Loucy (cell line): Measurements from ENCODE around the gene TIFAB.
A peak's percentile ranks its signal among the peaks of the same experiment; 100 is the strongest.

Experiments used
- H2AFZ ChIP-seq: fragments of 200-600 bp; sonication (generic); 2 replicates; pipeline ENCODE4 v1.6.0; 2016; ENCODE audit warnings: antibody characterized with exemption, mild to moderate bottlenecking, low read length, moderate library complexity
- H3F3A ChIP-seq: fragments of 200-600 bp; 2 replicates; pipeline ENCODE4 v1.6.0; 2016; ENCODE audit warnings: antibody characterized with exemption, low read depth, mild to moderate bottlenecking
- H3K27me3 ChIP-seq: fragments of 200-600 bp; sonication (generic); 2 replicates; pipeline ENCODE4 v1.6.1; 2014; ENCODE audit warnings: low read length, mild to moderate bottlenecking; ENCODE audit not compliant: insufficient read depth, poor library complexity, severe bottlenecking
- H3K36me3 ChIP-seq: fragments of 200-600 bp; sonication (generic); 2 replicates; pipeline ENCODE4 v1.6.1; 2016; ENCODE audit warnings: low read length; ENCODE audit not compliant: insufficient read depth
- H3K4me1 ChIP-seq: fragments of 200-600 bp; sonication (generic); 2 replicates; pipeline ENCODE4 v1.5.1; 2014; ENCODE audit warnings: low read length, mild to moderate bottlenecking; ENCODE audit not compliant: insufficient read depth, poor library complexity, severe bottlenecking
- H3K4me2 ChIP-seq: fragments of 200-600 bp; sonication (generic); 2 replicates; pipeline ENCODE4 v1.6.0; 2014; ENCODE audit warnings: antibody characterized with exemption, low read length, low read depth, mild to moderate bottlenecking; ENCODE audit not compliant: poor library complexity, severe bottlenecking
- H3K4me3 ChIP-seq: fragments of 200-600 bp; sonication (generic); 2 replicates; pipeline ENCODE4 v1.5.1; 2014; ENCODE audit warnings: low read length, mild to moderate bottlenecking, mixed read lengths; ENCODE audit not compliant: poor library complexity, severe bottlenecking
- H3K79me2 ChIP-seq: fragments of 200-600 bp; sonication (generic); 2 replicates; pipeline ENCODE4 v1.6.1; 2014; ENCODE audit warnings: low read length; ENCODE audit not compliant: insufficient read depth
- H3K9ac ChIP-seq: fragments of 200-600 bp; sonication (generic); 2 replicates; pipeline ENCODE4 v1.6.0; 2014; ENCODE audit warnings: mild to moderate bottlenecking, low read depth, low read length, moderate library complexity; ENCODE audit not compliant: poor library complexity, severe bottlenecking
- H3K9me2 ChIP-seq: fragments of 200-600 bp; sonication (generic); replicated peaks from 2 replicates; pipeline ENCODE4 v1.6.1; 2016; ENCODE audit warnings: low read depth, low read length, mixed read lengths
- H3K9me3 ChIP-seq: fragments of 200-600 bp; sonication (generic); 2 replicates; pipeline ENCODE4 v1.6.1; 2014; ENCODE audit warnings: mild to moderate bottlenecking, antibody characterized with exemption, low read length, low read depth; ENCODE audit not compliant: insufficient read depth
- H4K20me1 ChIP-seq: fragments of 200-600 bp; sonication (generic); 2 replicates; pipeline ENCODE4 v1.6.0; 2014; ENCODE audit warnings: antibody characterized with exemption, low read length, mild to moderate bottlenecking; ENCODE audit not compliant: insufficient read depth, poor library complexity, severe bottlenecking
- EZH2phosphoT487 ChIP-seq: fragments of 200-600 bp; IDR thresholded peaks from 2 replicates; pipeline ENCODE4 v1.6.1; 2018; ENCODE audit warnings: antibody characterized with exemption, mild to moderate bottlenecking, moderate library complexity, borderline replicate concordance
- TF ChIP-seq, protein P1 (sequence below): fragments of 200-600 bp; sonication (generic); conservative IDR thresholded peaks from 2 replicates; pipeline ENCODE4 v1.5.1; 2014; ENCODE audit warnings: mild to moderate bottlenecking, antibody characterized with exemption, low read length

The TIFAB gene

DNA sequence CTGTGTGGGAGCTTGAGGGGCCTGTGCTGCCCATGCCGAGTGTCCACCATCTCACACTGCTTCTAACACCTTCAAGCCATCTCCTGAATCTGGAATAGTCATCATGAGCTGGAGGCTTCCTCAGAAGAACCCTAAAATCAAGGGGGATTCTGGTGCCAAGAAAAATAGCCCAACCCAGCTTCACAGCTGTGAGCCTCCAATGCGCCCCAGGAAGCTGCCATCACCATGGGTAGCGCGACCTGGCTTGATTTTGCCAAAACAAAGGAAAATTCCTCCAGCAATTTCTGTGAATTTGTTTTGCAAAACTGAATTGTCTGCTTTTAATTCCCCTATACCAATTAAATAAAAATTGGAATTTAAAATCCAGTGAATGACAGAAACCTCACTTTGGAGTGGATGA lies 6.2 kb upstream of the TIFAB start:
- TF ChIP-seq EZH2phosphoT487 = no peak
- TF ChIP-seq, protein P1, sequence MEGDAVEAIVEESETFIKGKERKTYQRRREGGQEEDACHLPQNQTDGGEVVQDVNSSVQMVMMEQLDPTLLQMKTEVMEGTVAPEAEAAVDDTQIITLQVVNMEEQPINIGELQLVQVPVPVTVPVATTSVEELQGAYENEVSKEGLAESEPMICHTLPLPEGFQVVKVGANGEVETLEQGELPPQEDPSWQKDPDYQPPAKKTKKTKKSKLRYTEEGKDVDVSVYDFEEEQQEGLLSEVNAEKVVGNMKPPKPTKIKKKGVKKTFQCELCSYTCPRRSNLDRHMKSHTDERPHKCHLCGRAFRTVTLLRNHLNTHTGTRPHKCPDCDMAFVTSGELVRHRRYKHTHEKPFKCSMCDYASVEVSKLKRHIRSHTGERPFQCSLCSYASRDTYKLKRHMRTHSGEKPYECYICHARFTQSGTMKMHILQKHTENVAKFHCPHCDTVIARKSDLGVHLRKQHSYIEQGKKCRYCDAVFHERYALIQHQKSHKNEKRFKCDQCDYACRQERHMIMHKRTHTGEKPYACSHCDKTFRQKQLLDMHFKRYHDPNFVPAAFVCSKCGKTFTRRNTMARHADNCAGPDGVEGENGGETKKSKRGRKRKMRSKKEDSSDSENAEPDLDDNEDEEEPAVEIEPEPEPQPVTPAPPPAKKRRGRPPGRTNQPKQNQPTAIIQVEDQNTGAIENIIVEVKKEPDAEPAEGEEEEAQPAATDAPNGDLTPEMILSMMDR = no peak
- Histone ChIP-seq H3K4me2 (no peak overlapping the region), H3K9me3 (no peaks in the 10 kb centered on the region), H4K20me1 (no peaks in the 10 kb centered on the region), H3K4me3 (no peak overlapping the region), H3F3A (no peaks in the 10 kb centered on the region), H3K4me1 (no peaks in the 10 kb centered on the region), H3K27me3 (no peaks in the 10 kb centered on the region), H2AFZ (no peak overlapping the region), H3K9ac (no peak overlapping the region), H3K9me2 (no peaks in the 10 kb centered on the region), H3K36me3 (no peaks in the 10 kb centered on the region), H3K79me2 (no peaks in the 10 kb centered on the region)

DNA sequence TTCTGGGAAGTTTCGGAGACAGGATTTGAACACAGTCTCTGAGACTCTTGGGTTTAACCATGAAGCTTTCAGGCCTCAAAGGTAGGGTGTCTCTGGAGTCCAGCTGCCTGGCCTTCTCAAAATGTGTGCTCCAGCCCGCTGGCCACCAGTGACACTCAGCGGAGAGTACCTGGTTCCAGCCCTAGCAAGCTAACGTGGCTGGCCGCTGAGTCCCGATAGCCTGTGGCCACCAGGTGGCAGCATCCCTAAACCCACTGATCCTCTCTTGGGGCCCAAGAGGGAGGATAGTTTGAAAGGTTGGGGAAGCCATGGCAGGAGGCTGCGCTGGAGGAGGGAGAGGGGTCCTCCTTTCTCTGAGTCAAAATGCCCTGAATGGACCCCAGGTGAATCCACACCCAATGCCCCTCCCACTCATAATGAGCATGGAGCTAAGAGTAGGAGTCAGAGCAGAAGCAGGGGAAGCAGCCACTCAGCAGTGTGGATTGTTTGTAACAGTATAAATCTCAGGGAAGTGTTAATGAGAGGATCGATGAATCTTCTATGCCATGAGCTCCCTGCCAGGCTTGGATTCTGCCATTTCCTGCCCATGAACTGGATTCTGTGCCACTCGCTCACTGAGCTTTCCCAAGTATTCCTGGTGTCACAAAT lies 5.4 kb upstream of the TIFAB start:
- no peaks in the 10 kb centered on the region for H4K20me1 ChIP-seq
- H3K4me3 ChIP-seq = no peak overlapping the region
- H3K4me2 ChIP-seq = no peak overlapping the region
- no peaks in the 10 kb centered on the region for H3F3A ChIP-seq
- no peaks in the 10 kb centered on the region for H3K9me3 ChIP-seq
- H3K27me3 ChIP-seq = no peaks in the 10 kb centered on the region
- no peaks in the 10 kb centered on the region for H3K36me3 ChIP-seq
- H3K79me2 ChIP-seq = no peaks in the 10 kb centered on the region
- peak overlapping the region; percentile 73 for H2AFZ ChIP-seq
- TF ChIP-seq EZH2phosphoT487 = no peak
- TF ChIP-seq, protein P1 = peak; percentile 89
- no peaks in the 10 kb centered on the region for H3K9me2 ChIP-seq
- no peak overlapping the region for H3K9ac ChIP-seq
- no peaks in the 10 kb centered on the region for H3K4me1 ChIP-seq

DNA sequence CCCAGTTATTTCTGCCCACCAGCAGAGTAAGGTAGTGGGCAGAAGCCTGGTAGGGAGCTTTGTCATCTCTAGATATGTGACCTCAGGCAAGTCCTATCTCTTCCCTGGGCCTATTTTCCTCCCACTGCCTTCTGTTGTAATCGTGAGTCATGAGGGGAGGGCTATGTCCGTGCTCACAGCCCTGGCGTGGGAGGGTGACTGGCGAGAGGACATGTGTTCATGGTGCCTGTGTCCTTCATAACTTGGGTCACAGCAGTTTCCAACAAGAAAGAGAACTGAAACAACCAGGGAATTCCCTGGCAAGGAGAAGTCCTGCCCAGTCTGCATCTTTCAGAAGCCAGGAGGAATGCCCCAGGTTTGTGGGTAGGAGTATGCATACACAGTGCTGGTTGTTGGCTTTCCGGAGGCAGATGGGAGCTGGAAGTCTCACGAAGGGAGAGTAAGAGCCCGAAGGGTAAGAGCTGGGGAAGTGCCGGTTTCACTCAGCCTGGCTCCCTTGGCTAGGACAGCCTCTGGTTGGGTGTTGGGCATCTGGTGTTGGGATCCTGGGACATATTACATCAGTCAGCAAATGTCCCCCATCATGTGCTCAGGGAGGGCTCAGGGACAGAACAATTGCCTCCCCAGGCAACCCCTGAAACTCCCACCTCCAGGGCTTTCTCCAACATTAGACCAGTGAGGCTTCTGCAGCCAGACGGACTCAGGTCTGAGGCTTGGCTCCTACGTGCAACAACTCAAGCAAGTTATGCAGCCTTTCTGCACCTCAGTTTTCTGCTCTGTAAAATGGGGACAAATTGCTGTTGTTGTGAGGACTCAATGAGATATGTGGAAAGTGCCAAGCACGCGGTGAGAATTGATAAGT lies 4.3 kb upstream of the TIFAB start:
- Histone ChIP-seq H3K4me1 (no peaks in the 10 kb centered on the region), H3K4me3 (no peak overlapping the region), H3K9me3 (no peaks in the 10 kb centered on the region), H3F3A (no peaks in the 10 kb centered on the region), H3K27me3 (no peaks in the 10 kb centered on the region), H3K9ac (no peak overlapping the region), H3K36me3 (no peaks in the 10 kb centered on the region), H4K20me1 (no peaks in the 10 kb centered on the region), H2AFZ (no peak overlapping the region), H3K4me2 (no peak overlapping the region), H3K79me2 (no peaks in the 10 kb centered on the region), H3K9me2 (no peaks in the 10 kb centered on the region)
- no peak for TF ChIP-seq EZH2phosphoT487
- TF ChIP-seq, protein P1 = no peak
